ENCODE data around the gene TIMM23. TPM values are rescaled to one million over a fixed set of nuclear protein-coding genes. Genes with fewer than 3 reads are reported as not detected.
"Not testable (repeated sequence)": the region's sequence is repeated elsewhere in the genome, so short reads cannot be mapped to it uniquely, and the experiment has no call there.

Gene TIMM23
- total RNA-seq, 2 experiments from 2014 or later, result 72.6 to 79.5 TPM

GRCh38 chr10:45962686-45963452, 9.4 kb upstream of the TIMM23 start:
- H3K36me3 Mint-ChIP-seq (ENCODE audit: low read depth); POLR2A ChIA-PET; H3K4me3 Mint-ChIP-seq; H3K4me1 Mint-ChIP-seq; DNase-seq; CTCF ChIA-PET; H3K9me3 Mint-ChIP-seq (ENCODE audit: low read depth); intact Hi-C loops (cut with DNase I, micrococcal nuclease); H3K27ac Mint-ChIP-seq; H3K27me3 Mint-ChIP-seq: not testable (repeated sequence)
- peak; percentile 63 for ATAC-seq

GRCh38 chr10:45971019-45971418, 1.3 kb upstream of the TIMM23 start:
- H3K27ac Mint-ChIP-seq, result peak overlapping the region; percentile 89
- H3K9me3 Mint-ChIP-seq (ENCODE audit: low read depth); H3K27me3 Mint-ChIP-seq; intact Hi-C loops (cut with DNase I, micrococcal nuclease); POLR2A ChIA-PET; ATAC-seq; CTCF ChIA-PET; DNase-seq: not testable (repeated sequence)
- H3K4me1 Mint-ChIP-seq, result peaks cover 38% of the 10 kb centered on the region
- H3K4me3 Mint-ChIP-seq, result peak overlapping the region; percentile 89
- peaks cover 14% of the 10 kb centered on the region for H3K36me3 Mint-ChIP-seq (ENCODE audit: low read depth)

GRCh38 chr10:45971742-45972105, 565 bp upstream of the TIMM23 start:
- DNase-seq, result not testable (repeated sequence)

GRCh38 chr10:45972813-45973169, 502 bp downstream of the TIMM23 start:
- H3K9me3 Mint-ChIP-seq (ENCODE audit: low read depth); POLR2A ChIA-PET; H3K27me3 Mint-ChIP-seq; DNase-seq; CTCF ChIA-PET: not testable (repeated sequence)
- H3K4me1 Mint-ChIP-seq, result peaks cover 30% of the 10 kb centered on the region
- peak overlapping the region; percentile 91 for H3K27ac Mint-ChIP-seq
- ATAC-seq, result peak; percentile 8
- intact Hi-C loops (cut with DNase I, micrococcal nuclease), result loop anchor here in 1 of 2 experiments (1.0 kb wide), 1 partner anchor 58 kb away; the partner anchor contains the start of gene NCOA4
- H3K4me3 Mint-ChIP-seq, result peak overlapping the region; percentile 89
- H3K36me3 Mint-ChIP-seq (ENCODE audit: low read depth), result peaks cover 14% of the 10 kb centered on the region

More at GRCh38 chr10:45971742-45972105, 565 bp upstream of the TIMM23 start:
- Mint-ChIP-seq H3K27ac (peak overlapping the region; percentile 91), H3K36me3 (ENCODE audit: low read depth) (peaks cover 14% of the 10 kb centered on the region), H3K4me1 (peaks cover 37% of the 10 kb centered on the region), H3K4me3 (peak overlapping the region; percentile 89)
- peak; percentile 45 for ATAC-seq
- intact Hi-C loops (cut with DNase I, micrococcal nuclease), result loop anchor here in 1 of 2 experiments (1.0 kb wide), 1 partner anchor 59 kb away; the partner anchor contains the start of gene NCOA4
- H3K27me3 Mint-ChIP-seq; H3K9me3 Mint-ChIP-seq (ENCODE audit: low read depth); POLR2A ChIA-PET; CTCF ChIA-PET: not testable (repeated sequence)

GRCh38 chr10:45974041-45974440, 1.8 kb downstream of the TIMM23 start:
- peak overlapping the region; percentile 89 for H3K4me3 Mint-ChIP-seq
- H3K27ac Mint-ChIP-seq; H3K27me3 Mint-ChIP-seq; H3K9me3 Mint-ChIP-seq (ENCODE audit: low read depth); DNase-seq; POLR2A ChIA-PET; ATAC-seq; intact Hi-C loops (cut with DNase I, micrococcal nuclease); CTCF ChIA-PET: not testable (repeated sequence)
- H3K36me3 Mint-ChIP-seq (ENCODE audit: low read depth), result peaks cover 15% of the 10 kb centered on the region
- H3K4me1 Mint-ChIP-seq, result peaks cover 30% of the 10 kb centered on the region

- CTCF ChIA-PET; intact Hi-C loops (cut with DNase I, micrococcal nuclease): not testable (repeated sequence)
- peaks cover 15% of the 10 kb centered on the region for H3K36me3 Mint-ChIP-seq (ENCODE audit: low read depth)
Observed at GRCh38 chr10:45978554-45978953, 6.3 kb downstream of the TIMM23 start.

GRCh38 chr10:45981367-45981766, 9.1 kb downstream of the TIMM23 start:
- ATAC-seq; POLR2A ChIA-PET; H3K27ac Mint-ChIP-seq; H3K9me3 Mint-ChIP-seq (ENCODE audit: low read depth); H3K4me3 Mint-ChIP-seq; H3K27me3 Mint-ChIP-seq; DNase-seq; CTCF ChIA-PET; H3K4me1 Mint-ChIP-seq: not testable (repeated sequence)
- intact Hi-C loops (cut with DNase I, micrococcal nuclease), result loop anchor here in 1 of 2 experiments (5.0 kb wide), 1 partner anchor 46 kb away; no protein-coding TSS in a partner anchor
- peaks cover 14% of the 10 kb centered on the region for H3K36me3 Mint-ChIP-seq (ENCODE audit: low read depth)

More at GRCh38 chr10:45978554-45978953, 6.3 kb downstream of the TIMM23 start:
- ATAC-seq, result peak; percentile 61
- H3K27ac Mint-ChIP-seq; H3K4me3 Mint-ChIP-seq; H3K27me3 Mint-ChIP-seq; POLR2A ChIA-PET; H3K9me3 Mint-ChIP-seq (ENCODE audit: low read depth); DNase-seq: not testable (repeated sequence)
- peaks cover 16% of the 10 kb centered on the region for H3K4me1 Mint-ChIP-seq

- CTCF ChIA-PET; H3K4me1 Mint-ChIP-seq; POLR2A ChIA-PET; H3K4me3 Mint-ChIP-seq; H3K27me3 Mint-ChIP-seq; H3K9me3 Mint-ChIP-seq (ENCODE audit: low read depth): not testable (repeated sequence)
- Mint-ChIP-seq H3K27ac (peak overlapping the region; percentile 51), H3K36me3 (ENCODE audit: low read depth) (peaks cover 17% of the 10 kb centered on the region)
- peak; percentile 84 for ATAC-seq
- DNase-seq, result peak; percentile 54
- intact Hi-C loops (cut with DNase I, micrococcal nuclease), result loop anchor here in 1 of 2 experiments (5.0 kb wide), 1 partner anchor 44 kb away; no protein-coding TSS in a partner anchor
Observed at GRCh38 chr10:45983538-45984186, 11.4 kb downstream of the TIMM23 start.

- H3K4me3 Mint-ChIP-seq; H3K27ac Mint-ChIP-seq; H3K9me3 Mint-ChIP-seq (ENCODE audit: low read depth); ATAC-seq; H3K4me1 Mint-ChIP-seq; CTCF ChIA-PET; POLR2A ChIA-PET; H3K27me3 Mint-ChIP-seq; DNase-seq: not testable (repeated sequence)
- intact Hi-C loops (cut with DNase I, micrococcal nuclease), result loop anchor here in 1 of 2 experiments (5.0 kb wide), 1 partner anchor 43 kb away; no protein-coding TSS in a partner anchor
- H3K36me3 Mint-ChIP-seq (ENCODE audit: low read depth), result peaks cover 14% of the 10 kb centered on the region
Observed at GRCh38 chr10:45984473-45984872, 12.2 kb downstream of the TIMM23 start.

- DNase-seq; H3K27me3 Mint-ChIP-seq; POLR2A ChIA-PET; H3K27ac Mint-ChIP-seq; ATAC-seq; intact Hi-C loops (cut with DNase I, micrococcal nuclease); H3K4me3 Mint-ChIP-seq; CTCF ChIA-PET; H3K4me1 Mint-ChIP-seq; H3K9me3 Mint-ChIP-seq (ENCODE audit: low read depth): not testable (repeated sequence)
- H3K36me3 Mint-ChIP-seq (ENCODE audit: low read depth), result peaks cover 15% of the 10 kb centered on the region
Observed at GRCh38 chr10:45985590-45985989, 13.3 kb downstream of the TIMM23 start.

GRCh38 chr10:45997557-45997956, 25.3 kb downstream of the TIMM23 start:
- H3K9me3 Mint-ChIP-seq (ENCODE audit: low read depth), result peaks cover 3% of the 10 kb centered on the region
- no peak overlapping the region for H3K4me3 Mint-ChIP-seq
- H3K4me1 Mint-ChIP-seq, result no peaks in the 10 kb centered on the region
- ATAC-seq, result no peak
- ChIA-PET CTCF (no interaction called here), POLR2A (no interaction called here)
- H3K36me3 Mint-ChIP-seq (ENCODE audit: low read depth), result peaks cover 47% of the 10 kb centered on the region
- intact Hi-C loops (cut with DNase I, micrococcal nuclease), result loop anchor here in 1 of 2 experiments (10.0 kb wide), 1 partner anchor 993 kb away; the partner anchor contains the start of gene ZNF22
- DNase-seq, result no peak
- no peak overlapping the region for H3K27ac Mint-ChIP-seq
- H3K27me3 Mint-ChIP-seq, result no peaks in the 10 kb centered on the region

Measured in activated CD4-positive, alpha-beta T cell treated with anti-CD3 and anti-CD28 coated beads for 36 hours (primary cell).